ENCODE results near the gene NOXA1. TPM values are rescaled to one million over a fixed set of nuclear protein-coding genes. Genes with fewer than 3 reads are reported as not detected.

NOXA1 gene
- total RNA-seq, 3 donors from 2014 or later: 0.34 to 0.82 (median 0.46) TPM

- ATAC-seq (no peak), DNase-seq (peak; percentile 6)
- peaks cover 38% of the 10 kb centered on the region for H3K4me1 Mint-ChIP-seq (ENCODE audit: low read depth)
- H3K9me3 Mint-ChIP-seq: no peaks in the 10 kb centered on the region
- H3K4me3 Mint-ChIP-seq: no peak overlapping the region
- no peaks in the 10 kb centered on the region for H3K27me3 Mint-ChIP-seq (ENCODE audit: low read depth)
- H3K36me3 Mint-ChIP-seq (ENCODE audit: insufficient read depth): peaks cover 6% of the 10 kb centered on the region
These were observed 29.8 kb downstream of the NOXA1 start for GRCh38 chr9:137452761-137453642.

GRCh38 chr9:137453643-137454081 lies 30.5 kb downstream of the NOXA1 start:
- peaks cover 38% of the 10 kb centered on the region for H3K4me1 Mint-ChIP-seq (ENCODE audit: low read depth)
- ATAC-seq: peak; percentile 58 to 65

DNA sequence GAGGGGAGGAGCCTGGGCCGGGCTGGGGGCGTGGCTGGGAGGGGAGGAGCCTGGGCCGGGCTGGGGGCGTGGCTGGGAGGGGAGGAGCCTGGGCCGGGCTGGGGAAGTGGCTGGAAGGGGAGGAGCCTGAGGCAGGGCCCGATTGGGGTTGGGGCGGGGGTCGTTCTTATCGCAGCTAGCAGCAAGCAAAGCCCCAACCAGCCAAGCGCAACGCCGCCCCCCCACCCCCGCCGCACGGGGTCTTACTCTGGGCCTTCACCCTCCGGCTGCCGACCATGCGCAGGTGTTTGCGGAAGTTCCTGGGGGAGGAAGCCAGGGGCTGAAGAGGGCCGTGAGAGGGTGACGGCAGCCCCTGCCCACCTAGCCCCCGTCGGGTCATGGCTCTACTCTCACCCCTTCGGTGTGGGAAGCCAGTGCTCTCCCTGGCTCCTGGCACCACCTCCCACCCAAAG lies 31.0 kb downstream of the NOXA1 start:
- peaks cover 6% of the 10 kb centered on the region for H3K36me3 Mint-ChIP-seq (ENCODE audit: insufficient read depth)
- DNase-seq (peak; percentile 40), ATAC-seq (peak; percentile 14 to 16)
- H3K4me3 Mint-ChIP-seq: peak overlapping the region; percentile 51
- peaks cover 38% of the 10 kb centered on the region for H3K4me1 Mint-ChIP-seq (ENCODE audit: low read depth)
- no peaks in the 10 kb centered on the region for H3K27me3 Mint-ChIP-seq (ENCODE audit: low read depth)
- H3K9me3 Mint-ChIP-seq: no peaks in the 10 kb centered on the region

More at GRCh38 chr9:137453643-137454081, 30.5 kb downstream of the NOXA1 start:
- DNase-seq: peak; percentile 55
- H3K36me3 Mint-ChIP-seq (ENCODE audit: insufficient read depth): peaks cover 6% of the 10 kb centered on the region
- no peaks in the 10 kb centered on the region for H3K9me3 Mint-ChIP-seq
- no peaks in the 10 kb centered on the region for H3K27me3 Mint-ChIP-seq (ENCODE audit: low read depth)
- no peak overlapping the region for H3K4me3 Mint-ChIP-seq

DNA sequence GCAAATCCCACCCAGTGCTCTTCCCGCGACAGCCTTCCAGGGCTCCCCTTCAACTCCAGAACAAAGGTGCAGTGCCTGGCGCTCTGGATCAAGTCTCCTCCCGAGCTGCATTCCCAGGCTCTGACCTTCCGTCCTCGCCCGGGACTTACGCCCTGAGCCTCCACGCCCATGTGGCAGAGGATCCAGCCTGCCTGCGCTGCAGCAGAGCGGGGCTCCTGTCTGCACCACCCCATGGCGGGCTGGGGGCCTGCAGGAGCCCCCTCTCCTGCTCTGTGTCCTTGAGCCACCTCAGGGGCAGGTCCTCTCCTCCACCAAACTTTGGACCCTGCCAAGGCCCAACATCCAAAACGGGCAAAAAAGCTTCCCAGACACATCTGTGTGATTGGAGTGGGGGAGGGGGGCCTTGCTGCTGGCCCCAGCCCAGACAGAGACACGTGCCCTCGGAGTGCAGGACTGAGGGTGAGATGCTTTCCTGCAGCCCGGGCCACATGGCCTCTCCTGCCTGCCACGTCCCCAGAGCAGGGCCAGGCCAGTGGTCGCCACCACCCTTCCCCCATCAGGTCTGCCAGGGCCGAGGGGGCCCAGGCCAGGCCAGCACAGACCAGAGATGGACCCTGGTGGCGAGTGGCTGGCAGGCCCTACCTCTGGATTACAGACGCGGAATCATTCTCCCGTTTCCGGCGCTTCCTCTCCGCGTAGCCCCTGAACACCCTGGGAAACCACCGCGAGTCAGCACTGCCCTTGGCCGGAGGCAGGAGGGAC lies 31.6 kb downstream of the NOXA1 start:
- peak; percentile 4 for DNase-seq
- Mint-ChIP-seq H3K4me1 (ENCODE audit: low read depth) (peaks cover 40% of the 10 kb centered on the region), H3K36me3 (ENCODE audit: insufficient read depth) (peaks cover 3% of the 10 kb centered on the region), H3K4me3 (peak overlapping the region; percentile 51), H3K27me3 (ENCODE audit: low read depth) (no peaks in the 10 kb centered on the region), H3K9me3 (no peaks in the 10 kb centered on the region)
- ATAC-seq: no peak

DNA sequence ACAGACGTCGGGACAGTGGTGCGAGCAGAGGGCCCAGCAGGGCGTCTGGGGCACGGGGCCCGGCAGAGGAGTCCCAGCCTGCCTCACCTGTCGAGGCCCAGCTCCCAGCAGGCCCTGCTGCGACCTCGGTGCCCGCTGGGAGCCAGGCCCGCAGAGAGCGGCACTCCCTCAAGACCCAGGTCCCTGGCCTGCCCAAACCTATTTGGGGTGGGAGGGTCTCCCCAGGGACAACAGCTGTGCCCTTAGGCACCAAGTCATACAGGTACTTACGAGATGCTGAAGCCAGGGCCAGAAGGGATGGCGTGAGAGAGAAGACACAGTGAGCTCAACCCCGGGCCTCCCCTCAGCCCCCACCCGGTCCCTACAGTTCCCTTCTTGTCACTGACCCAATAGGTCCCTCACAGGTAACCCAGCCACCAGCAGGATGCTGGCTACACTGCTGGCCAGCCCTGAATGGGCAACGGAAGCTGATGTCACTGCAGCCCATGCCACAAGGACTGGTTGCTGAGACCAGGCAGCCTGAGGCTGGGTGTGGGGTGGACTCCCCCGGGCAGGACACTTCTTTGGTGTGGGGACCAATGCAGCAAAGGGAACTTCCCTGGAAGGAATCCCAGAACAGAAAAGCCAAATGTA lies 32.3 kb downstream of the NOXA1 start:
- no peak overlapping the region for H3K4me3 Mint-ChIP-seq
- DNase-seq (peak; percentile 3), ATAC-seq (no peak)
- H3K36me3 Mint-ChIP-seq (ENCODE audit: insufficient read depth): peaks cover 3% of the 10 kb centered on the region
- peaks cover 41% of the 10 kb centered on the region for H3K4me1 Mint-ChIP-seq (ENCODE audit: low read depth)
- no peaks in the 10 kb centered on the region for H3K27me3 Mint-ChIP-seq (ENCODE audit: low read depth)
- H3K9me3 Mint-ChIP-seq: no peaks in the 10 kb centered on the region

- H3K4me3 Mint-ChIP-seq: no peak overlapping the region
- no peaks in the 10 kb centered on the region for H3K9me3 Mint-ChIP-seq
- H3K4me1 Mint-ChIP-seq (ENCODE audit: low read depth): peaks cover 47% of the 10 kb centered on the region
- H3K27me3 Mint-ChIP-seq (ENCODE audit: low read depth): no peaks in the 10 kb centered on the region
- peaks cover 3% of the 10 kb centered on the region for H3K36me3 Mint-ChIP-seq (ENCODE audit: insufficient read depth)
- ATAC-seq (no peak), DNase-seq (peak; percentile 3)
These were observed 33.1 kb downstream of the NOXA1 start for GRCh38 chr9:137456061-137456863.

DNA sequence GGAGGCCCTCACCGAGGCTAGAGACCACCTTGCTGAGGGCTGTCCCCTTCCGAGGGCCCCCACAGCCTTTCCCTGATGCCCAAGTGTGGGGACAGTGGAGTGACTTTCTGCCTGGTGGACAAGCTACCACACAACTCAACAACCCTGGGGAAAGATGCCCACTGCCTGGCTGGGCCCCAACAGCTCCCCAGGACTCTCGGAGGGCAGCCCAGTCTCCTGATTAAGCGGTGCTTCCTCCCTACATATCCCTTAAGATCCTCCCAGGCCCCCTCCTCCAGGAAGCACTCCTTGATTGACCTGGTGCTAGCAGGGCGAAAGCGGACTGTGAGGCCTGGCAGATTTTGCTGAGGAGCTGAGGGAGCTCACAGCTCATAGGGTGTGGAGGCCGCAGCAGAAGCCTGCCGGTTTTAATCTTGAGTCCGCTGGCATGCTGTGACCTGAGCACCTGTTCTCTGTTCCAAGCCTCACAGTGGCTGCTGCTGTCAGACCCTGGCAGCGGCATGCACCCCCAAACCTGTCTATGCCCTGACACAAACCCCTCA lies 33.7 kb downstream of the NOXA1 start:
- peaks cover 50% of the 10 kb centered on the region for H3K4me1 Mint-ChIP-seq (ENCODE audit: low read depth)
- peak overlapping the region; percentile 24 for H3K4me3 Mint-ChIP-seq
- H3K9me3 Mint-ChIP-seq: no peaks in the 10 kb centered on the region
- H3K36me3 Mint-ChIP-seq (ENCODE audit: insufficient read depth): peaks cover 3% of the 10 kb centered on the region
- DNase-seq: peak; percentile 4
- no peak for ATAC-seq
- no peaks in the 10 kb centered on the region for H3K27me3 Mint-ChIP-seq (ENCODE audit: low read depth)

DNA sequence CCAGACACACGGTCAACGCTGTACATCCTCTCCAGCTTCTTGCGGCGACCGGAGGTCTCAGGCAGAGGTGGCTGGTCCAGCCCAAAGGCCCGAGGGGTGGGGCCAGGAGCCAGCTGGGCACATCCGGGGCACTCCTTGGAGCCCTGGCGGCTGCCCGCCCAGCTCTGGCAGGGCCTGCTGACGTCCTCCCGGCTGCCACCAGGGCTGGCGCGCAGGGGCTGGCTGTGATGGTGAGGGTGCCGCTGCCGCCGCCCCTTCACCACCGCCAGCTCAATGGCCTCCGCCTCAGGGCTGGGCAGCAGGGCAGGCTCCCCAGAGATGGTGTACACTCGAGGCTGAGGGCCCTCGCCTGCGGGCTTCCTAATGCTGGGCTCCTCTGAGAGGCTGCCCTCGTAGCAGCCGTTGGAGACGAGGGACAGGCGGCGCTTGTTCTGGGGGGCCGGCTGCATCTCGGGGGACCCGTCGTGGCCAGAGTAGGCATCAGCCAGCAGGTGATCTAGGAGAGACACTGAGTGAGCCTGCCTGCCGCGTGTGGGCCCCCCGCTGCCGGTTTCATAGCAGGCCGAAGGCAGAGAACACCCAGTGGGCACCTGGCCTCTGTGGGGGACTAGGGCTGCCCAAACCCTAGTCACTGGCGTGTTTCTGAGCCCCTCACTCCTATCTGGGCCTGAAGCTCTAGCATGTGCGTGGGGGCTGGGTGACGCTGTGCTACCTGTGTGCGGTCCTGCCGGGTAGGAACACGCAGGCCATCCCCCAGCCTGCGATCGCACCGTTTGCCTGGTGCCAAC lies 34.4 kb downstream of the NOXA1 start:
- ATAC-seq (no peak), DNase-seq (peak; percentile 4)
- Mint-ChIP-seq H3K36me3 (ENCODE audit: insufficient read depth) (peaks cover 3% of the 10 kb centered on the region), H3K4me3 (peak overlapping the region; percentile 62), H3K27me3 (ENCODE audit: low read depth) (no peaks in the 10 kb centered on the region), H3K4me1 (ENCODE audit: low read depth) (peaks cover 50% of the 10 kb centered on the region), H3K9me3 (no peaks in the 10 kb centered on the region)

GRCh38 chr9:137458194-137459151 lies 35.3 kb downstream of the NOXA1 start:
- DNase-seq (peak; percentile 5), ATAC-seq (peak; percentile 19 to 26)
- Mint-ChIP-seq H3K27me3 (ENCODE audit: low read depth) (no peaks in the 10 kb centered on the region), H3K4me1 (ENCODE audit: low read depth) (peaks cover 54% of the 10 kb centered on the region), H3K36me3 (ENCODE audit: insufficient read depth) (peaks cover 3% of the 10 kb centered on the region), H3K4me3 (peak overlapping the region; percentile 29), H3K9me3 (no peaks in the 10 kb centered on the region)

- DNase-seq (peak; percentile 96), ATAC-seq (peak; percentile 82 to 85)
- H3K9me3 Mint-ChIP-seq: no peaks in the 10 kb centered on the region
- no peaks in the 10 kb centered on the region for H3K27me3 Mint-ChIP-seq (ENCODE audit: low read depth)
- H3K4me3 Mint-ChIP-seq: peak within 1 kb of the TSS; percentile 59
- H3K36me3 Mint-ChIP-seq (ENCODE audit: insufficient read depth): peaks cover 3% of the 10 kb centered on the region
- H3K4me1 Mint-ChIP-seq (ENCODE audit: low read depth): peaks cover 50% of the 10 kb centered on the region
These were observed 36.0 kb downstream of the NOXA1 start, which contains the start of gene NSMF for GRCh38 chr9:137459152-137459600. Gene NSMF, minus strand, starts transcription at chr9:137459334. Its CDS starts 232 bp downstream, at chr9:137459102.

DNA sequence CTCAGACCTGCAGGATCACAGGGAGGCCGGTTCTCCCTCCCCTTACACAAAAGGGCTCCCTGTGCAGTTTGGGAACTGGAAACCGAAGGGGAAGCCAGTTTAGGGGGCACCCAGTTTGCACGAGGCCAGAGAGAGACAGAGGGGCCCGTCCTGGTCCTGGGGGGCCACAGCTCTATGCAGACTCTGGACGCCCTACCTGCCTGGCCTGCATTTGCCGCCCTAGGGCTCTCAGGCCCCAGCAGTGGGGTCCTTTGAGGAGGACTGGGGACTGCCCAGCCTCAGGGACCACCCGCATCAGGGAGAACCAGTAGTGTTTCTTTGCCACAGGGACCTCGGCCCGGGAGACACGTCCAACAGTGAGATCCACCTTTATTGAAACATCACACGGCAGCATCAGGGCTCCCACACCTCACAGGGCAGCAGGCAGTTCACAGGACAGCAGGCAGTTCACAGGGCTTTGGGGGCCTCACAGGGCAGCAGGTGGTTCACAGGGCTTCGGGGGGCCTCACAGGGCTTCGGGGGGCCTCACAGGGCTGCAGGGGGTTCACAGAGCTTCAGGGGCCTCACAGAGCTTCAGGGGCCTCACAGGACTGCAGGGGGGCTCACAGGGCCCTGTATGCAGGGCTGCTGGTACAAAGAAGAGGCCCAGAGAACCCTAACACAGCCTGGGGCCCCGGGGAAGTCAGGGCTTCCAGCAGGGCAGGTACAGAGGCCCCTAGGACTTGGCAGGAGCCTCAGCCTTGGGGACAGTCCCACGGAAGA lies 36.6 kb downstream of the NOXA1 start:
- DNase-seq (no peak), ATAC-seq (no peak)
- H3K9me3 Mint-ChIP-seq: no peaks in the 10 kb centered on the region
- peaks cover 45% of the 10 kb centered on the region for H3K4me1 Mint-ChIP-seq (ENCODE audit: low read depth)
- H3K27me3 Mint-ChIP-seq (ENCODE audit: low read depth): no peaks in the 10 kb centered on the region
- H3K4me3 Mint-ChIP-seq: peak overlapping the region; percentile 59
- H3K36me3 Mint-ChIP-seq (ENCODE audit: insufficient read depth): peaks cover 3% of the 10 kb centered on the region

Measured in activated T-cell treated with anti-CD3 and anti-CD28 coated beads, Interleukin-2, amount 50 U/mL, for 4 hours (primary cell).